ENCODE data around the gene GNAT2.

DNA sequence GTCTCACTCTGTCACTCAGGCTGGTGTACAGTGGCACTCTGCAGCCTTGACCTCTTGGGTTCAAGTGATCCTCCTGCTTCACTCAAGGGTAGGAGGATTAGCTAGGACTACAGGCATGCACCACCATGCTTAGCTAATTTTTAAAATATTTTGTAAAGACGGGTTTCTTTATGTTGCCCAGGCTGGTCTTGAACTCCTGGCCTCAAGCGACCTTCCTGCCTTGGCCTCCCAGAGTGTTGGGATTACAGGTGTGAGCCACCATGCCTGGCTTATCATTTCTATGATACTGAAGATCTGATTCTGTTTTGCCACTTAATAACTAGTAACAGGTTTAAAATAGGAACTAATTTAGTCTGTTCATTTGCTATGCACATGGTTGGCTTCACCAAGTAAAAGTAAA is 37.4 kb downstream of the GNAT2 start:
- TF ChIP-seq, protein P1, sequence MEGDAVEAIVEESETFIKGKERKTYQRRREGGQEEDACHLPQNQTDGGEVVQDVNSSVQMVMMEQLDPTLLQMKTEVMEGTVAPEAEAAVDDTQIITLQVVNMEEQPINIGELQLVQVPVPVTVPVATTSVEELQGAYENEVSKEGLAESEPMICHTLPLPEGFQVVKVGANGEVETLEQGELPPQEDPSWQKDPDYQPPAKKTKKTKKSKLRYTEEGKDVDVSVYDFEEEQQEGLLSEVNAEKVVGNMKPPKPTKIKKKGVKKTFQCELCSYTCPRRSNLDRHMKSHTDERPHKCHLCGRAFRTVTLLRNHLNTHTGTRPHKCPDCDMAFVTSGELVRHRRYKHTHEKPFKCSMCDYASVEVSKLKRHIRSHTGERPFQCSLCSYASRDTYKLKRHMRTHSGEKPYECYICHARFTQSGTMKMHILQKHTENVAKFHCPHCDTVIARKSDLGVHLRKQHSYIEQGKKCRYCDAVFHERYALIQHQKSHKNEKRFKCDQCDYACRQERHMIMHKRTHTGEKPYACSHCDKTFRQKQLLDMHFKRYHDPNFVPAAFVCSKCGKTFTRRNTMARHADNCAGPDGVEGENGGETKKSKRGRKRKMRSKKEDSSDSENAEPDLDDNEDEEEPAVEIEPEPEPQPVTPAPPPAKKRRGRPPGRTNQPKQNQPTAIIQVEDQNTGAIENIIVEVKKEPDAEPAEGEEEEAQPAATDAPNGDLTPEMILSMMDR (IDR thresholded peaks at IDR 0.05; ENCODE audit: insufficient read depth, low read depth, low read length) = no peak
- no peak for TF ChIP-seq EZH2 (IDR thresholded peaks at IDR 0.05; ENCODE audit: insufficient read depth, low read length)

Data from astrocyte (in vitro differentiated cells and primary cell).